Mesodermal cell (in vitro differentiated cells): ENCODE data around the gene ATRX.

Experiments used
- H3K27ac ChIP-seq: 2 replicates; pipeline ENCODE4 v1.7.0; 2013; ENCODE audit warnings: mild to moderate bottlenecking, low read depth, low read length, moderate library complexity; ENCODE audit not compliant: severe bottlenecking
- H3K36me3 ChIP-seq: 2 replicates; pipeline ENCODE4 v1.7.1; 2013; ENCODE audit warnings: mild to moderate bottlenecking, low read length, moderate library complexity; ENCODE audit not compliant: control insufficient read depth, insufficient read depth
- H3K4me1 ChIP-seq: one replicate; pipeline ENCODE4 v1.7.1; 2013; ENCODE audit warnings: mild to moderate bottlenecking, low read length; ENCODE audit not compliant: insufficient read depth, control insufficient read depth, poor library complexity, severe bottlenecking
- H3K4me3 ChIP-seq: 2 replicates; pipeline ENCODE4 v1.7.0; 2013; ENCODE audit warnings: low read length, control low read depth, mild to moderate bottlenecking; ENCODE audit not compliant: insufficient read depth, poor library complexity, severe bottlenecking; ENCODE audit errors: extremely low read depth
- H3K9me3 ChIP-seq: 2 replicates; pipeline ENCODE4 v1.7.1; 2013; ENCODE audit warnings: mild to moderate bottlenecking, low read length, moderate library complexity; ENCODE audit not compliant: control insufficient read depth
- WGBS, 2 experiments: methylation state at CpG; one replicate each; pipeline ENCODE4 v1.1.5; 2013; ENCODE audit warnings: missing lambda C conversion rate in 2 of 2; ENCODE audit not compliant: insufficient coverage in 2 of 2; 5-methylcytosine and 5-hydroxymethylcytosine counted together

ATRX gene

GRCh38 chrX:77679144-77679543, 106.9 kb downstream of the ATRX start:
- Histone ChIP-seq H3K4me1 (no peaks in the 10 kb centered on the region), H3K27ac (no peak overlapping the region), H3K36me3 (peaks cover 26% of the 10 kb centered on the region), H3K4me3 (no peak overlapping the region), H3K9me3 (no peaks in the 10 kb centered on the region)
- no CpG with 5 or more reads among the region's 1 CpG for WGBS, 2 experiments

- no peaks in the 10 kb centered on the region for H3K9me3 ChIP-seq
- no peak overlapping the region for H3K27ac ChIP-seq
- no peaks in the 10 kb centered on the region for H3K4me1 ChIP-seq
- WGBS, 2 experiments: no CpG with 5 or more reads among the region's 3 CpGs
- no peak overlapping the region for H3K4me3 ChIP-seq
- H3K36me3 ChIP-seq: peaks cover 19% of the 10 kb centered on the region
Measured at GRCh38 chrX:77675986-77676385, 110.0 kb downstream of the ATRX start.

GRCh38 chrX:77668391-77669237, 117.4 kb downstream of the ATRX start:
- Histone ChIP-seq H3K36me3 (peaks cover 18% of the 10 kb centered on the region), H3K4me1 (peaks cover 3% of the 10 kb centered on the region), H3K9me3 (no peaks in the 10 kb centered on the region), H3K27ac (peak overlapping the region; percentile 62), H3K4me3 (no peak overlapping the region)
- 100% methylated on average over 1 of the region's 10 CpGs; no CpG with 5 or more reads in 1 of the 2 experiments for WGBS, 2 experiments

- Histone ChIP-seq H3K4me1 (no peaks in the 10 kb centered on the region), H3K36me3 (peaks cover 6% of the 10 kb centered on the region), H3K4me3 (no peak overlapping the region), H3K27ac (no peak overlapping the region), H3K9me3 (no peaks in the 10 kb centered on the region)
- WGBS, 2 experiments: no CpG with 5 or more reads among the region's 3 CpGs
Measured at GRCh38 chrX:77658886-77659285, 127.1 kb downstream of the ATRX start.

GRCh38 chrX:77652095-77652494, 133.9 kb downstream of the ATRX start:
- no peak overlapping the region for H3K27ac ChIP-seq
- peaks cover 19% of the 10 kb centered on the region for H3K36me3 ChIP-seq
- H3K4me1 ChIP-seq: no peaks in the 10 kb centered on the region
- H3K9me3 ChIP-seq: no peaks in the 10 kb centered on the region
- H3K4me3 ChIP-seq: no peak overlapping the region
- 100% methylated on average over 1 of the region's 5 CpGs; no CpG with 5 or more reads in 1 of the 2 experiments for WGBS, 2 experiments

GRCh38 chrX:77640702-77641101, 145.3 kb downstream of the ATRX start:
- WGBS, 2 experiments: no CpG with 5 or more reads among the region's 4 CpGs
- no peaks in the 10 kb centered on the region for H3K9me3 ChIP-seq

GRCh38 chrX:77639820-77640219, 146.2 kb downstream of the ATRX start:
- WGBS, 2 experiments: no CpG with 5 or more reads among the region's 1 CpG

More at GRCh38 chrX:77640702-77641101, 145.3 kb downstream of the ATRX start:
- Histone ChIP-seq H3K27ac (no peak overlapping the region), H3K36me3 (peaks cover 36% of the 10 kb centered on the region), H3K4me1 (peaks cover 6% of the 10 kb centered on the region), H3K4me3 (no peak overlapping the region)

GRCh38 chrX:77638397-77638796, 147.6 kb downstream of the ATRX start:
- H3K27ac ChIP-seq: no peak overlapping the region
- no CpG with 5 or more reads among the region's 8 CpGs for WGBS, 2 experiments
- no peak overlapping the region for H3K4me3 ChIP-seq
- peaks cover 53% of the 10 kb centered on the region for H3K36me3 ChIP-seq
- H3K4me1 ChIP-seq: peaks cover 6% of the 10 kb centered on the region
- no peaks in the 10 kb centered on the region for H3K9me3 ChIP-seq

More at GRCh38 chrX:77639820-77640219, 146.2 kb downstream of the ATRX start:
- Histone ChIP-seq H3K4me1 (peaks cover 6% of the 10 kb centered on the region), H3K4me3 (no peak overlapping the region), H3K9me3 (no peaks in the 10 kb centered on the region), H3K27ac (no peak overlapping the region), H3K36me3 (peaks cover 41% of the 10 kb centered on the region)

GRCh38 chrX:77635373-77635772, 150.6 kb downstream of the ATRX start:
- Histone ChIP-seq H3K9me3 (no peaks in the 10 kb centered on the region), H3K27ac (no peak overlapping the region), H3K4me1 (no peaks in the 10 kb centered on the region), H3K4me3 (no peak overlapping the region), H3K36me3 (peaks cover 57% of the 10 kb centered on the region)
- WGBS, 2 experiments: 100% methylated on average over 1 of the region's 2 CpGs; no CpG with 5 or more reads in 1 of the 2 experiments

- no peaks in the 10 kb centered on the region for H3K4me1 ChIP-seq
- H3K4me3 ChIP-seq: no peak overlapping the region
- H3K9me3 ChIP-seq: no peaks in the 10 kb centered on the region
- peaks cover 19% of the 10 kb centered on the region for H3K36me3 ChIP-seq
- 83% methylated on average over 1 of the region's 1 CpG; no CpG with 5 or more reads in 1 of the 2 experiments for WGBS, 2 experiments
- no peak overlapping the region for H3K27ac ChIP-seq
Measured at GRCh38 chrX:77628294-77629025, 157.6 kb downstream of the ATRX start.
